Colonic mucosa (tissue), 4 donors: ENCODE results near the gene INTS3. TPM values are rescaled to one million over a fixed set of nuclear protein-coding genes. Genes with fewer than 3 reads are reported as not detected.
"Not testable (repeated sequence)": the region's sequence is repeated elsewhere in the genome, so short reads cannot be mapped to it uniquely, and the experiment has no call there.

ENCODE experiments used
- DNase-seq: peaks from one replicate; pipeline ENCODE4 v3.0.0-alpha.2; 2020
- H3K27ac ChIP-seq: fragments of 200-600 bp; one replicate; pipeline ENCODE4 v1.8.0; 2021
- H3K27me3 ChIP-seq: fragments of 200-600 bp; one replicate; pipeline ENCODE4 v1.8.0; 2021
- H3K36me3 ChIP-seq: fragments of 200-600 bp; one replicate; pipeline ENCODE4 v1.8.0; 2021
- H3K4me1 ChIP-seq: fragments of 200-600 bp; one replicate; pipeline ENCODE4 v1.8.0; 2021; ENCODE audit warnings: mild to moderate bottlenecking
- H3K4me3 ChIP-seq: fragments of 200-600 bp; one replicate; pipeline ENCODE4 v1.8.0; 2021
- H3K9ac ChIP-seq, 2 donors: one replicate each; pipeline ENCODE4 v1.7.0; 2013; ENCODE audit warnings: control low read depth in 2 of 2, low read depth in 2 of 2, low read length in 2 of 2
- H3K9me3 ChIP-seq: fragments of 200-600 bp; one replicate; pipeline ENCODE4 v1.8.0; 2021
- intact Hi-C: fragments of 100-400 bp; cut with DNase I; formaldehyde crosslinking; loops from one replicate; pipeline ENCODE4 v1.14.1; 2022
- total RNA-seq, 2 donors: library from RNA; stranded (reverse); fragmentation: NEBNext Ultra II Directional in 1 of 2; extraction: Animal tissue kit (Norgen Biotek cat#: 25700) in 1 of 2; gene quantifications; one replicate each; pipeline ENCODE4 v1.2.1, GENCODE V29; 2021
- TF ChIP-seq, protein P1 (sequence below): fragments of 200-600 bp; IDR thresholded peaks from one replicate; pipeline ENCODE4 v1.8.0; 2022; ENCODE audit warnings: antibody characterized with exemption, mild to moderate bottlenecking
- donor health status: healthy.
- donor health status: DM: no; HTN: no; CAD: no.
- donor health status: DM: no; HTN: no; CAD: no.

INTS3 gene
- total RNA-seq, 2 donors from 2014 or later: 25.5 to 53.1 TPM

DNA sequence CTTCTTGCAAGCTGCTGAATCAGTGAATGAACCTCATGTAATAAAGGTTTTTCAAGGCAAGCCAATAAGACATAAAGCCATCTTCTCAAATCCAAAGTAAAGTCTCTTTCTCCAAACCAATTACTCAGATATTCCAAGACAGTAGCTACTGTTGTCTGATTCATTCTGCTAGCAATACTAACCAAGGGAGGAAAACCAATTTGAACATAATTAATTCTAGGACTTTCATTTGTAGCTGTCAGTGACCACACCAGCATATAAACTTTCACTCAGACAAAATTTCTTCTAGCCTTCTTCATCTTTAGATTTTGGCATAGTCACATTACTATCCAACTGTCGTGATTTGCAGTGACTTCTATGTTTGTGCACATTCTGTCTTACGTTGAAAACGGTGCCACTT lies 10.5 kb upstream of the INTS3 start:
- DNase-seq: no peak
- Histone ChIP-seq H3K4me1 (no peaks in the 10 kb centered on the region), H3K36me3 (no peaks in the 10 kb centered on the region), H3K9ac (no peak overlapping the region), H3K4me3 (no peak overlapping the region), H3K27me3 (no peaks in the 10 kb centered on the region), H3K9me3 (no peaks in the 10 kb centered on the region), H3K27ac (no peak overlapping the region)
- intact Hi-C loops: no loop called here
- TF ChIP-seq, protein P1, sequence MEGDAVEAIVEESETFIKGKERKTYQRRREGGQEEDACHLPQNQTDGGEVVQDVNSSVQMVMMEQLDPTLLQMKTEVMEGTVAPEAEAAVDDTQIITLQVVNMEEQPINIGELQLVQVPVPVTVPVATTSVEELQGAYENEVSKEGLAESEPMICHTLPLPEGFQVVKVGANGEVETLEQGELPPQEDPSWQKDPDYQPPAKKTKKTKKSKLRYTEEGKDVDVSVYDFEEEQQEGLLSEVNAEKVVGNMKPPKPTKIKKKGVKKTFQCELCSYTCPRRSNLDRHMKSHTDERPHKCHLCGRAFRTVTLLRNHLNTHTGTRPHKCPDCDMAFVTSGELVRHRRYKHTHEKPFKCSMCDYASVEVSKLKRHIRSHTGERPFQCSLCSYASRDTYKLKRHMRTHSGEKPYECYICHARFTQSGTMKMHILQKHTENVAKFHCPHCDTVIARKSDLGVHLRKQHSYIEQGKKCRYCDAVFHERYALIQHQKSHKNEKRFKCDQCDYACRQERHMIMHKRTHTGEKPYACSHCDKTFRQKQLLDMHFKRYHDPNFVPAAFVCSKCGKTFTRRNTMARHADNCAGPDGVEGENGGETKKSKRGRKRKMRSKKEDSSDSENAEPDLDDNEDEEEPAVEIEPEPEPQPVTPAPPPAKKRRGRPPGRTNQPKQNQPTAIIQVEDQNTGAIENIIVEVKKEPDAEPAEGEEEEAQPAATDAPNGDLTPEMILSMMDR: no peak

DNA sequence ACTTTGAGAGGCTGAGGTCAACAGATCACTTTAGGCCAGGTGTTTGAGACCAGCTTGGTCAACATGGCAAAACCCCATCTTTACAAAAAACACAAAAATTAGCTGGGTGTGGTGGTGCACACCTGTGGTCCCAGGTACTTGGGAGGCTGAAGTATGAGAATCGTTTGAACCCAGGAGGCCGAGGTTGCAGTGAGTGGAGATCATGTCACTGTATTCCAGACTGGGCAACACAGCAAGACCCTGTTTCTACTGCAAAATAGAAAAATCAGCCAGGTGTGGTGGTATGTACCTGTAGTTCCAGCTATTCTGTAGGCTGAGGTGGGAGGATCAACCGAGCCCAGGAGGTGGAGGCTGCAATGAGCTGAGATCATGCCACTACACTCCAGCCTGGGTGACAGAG lies 4.2 kb upstream of the INTS3 start:
- DNase-seq: no peak
- TF ChIP-seq, protein P1: no peak
- intact Hi-C loops: no loop called here
- Histone ChIP-seq H3K36me3 (no peaks in the 10 kb centered on the region), H3K27ac (no peak overlapping the region), H3K9me3 (no peaks in the 10 kb centered on the region), H3K9ac (no peak overlapping the region), H3K4me1 (no peaks in the 10 kb centered on the region), H3K4me3 (no peak overlapping the region), H3K27me3 (no peaks in the 10 kb centered on the region)

DNA sequence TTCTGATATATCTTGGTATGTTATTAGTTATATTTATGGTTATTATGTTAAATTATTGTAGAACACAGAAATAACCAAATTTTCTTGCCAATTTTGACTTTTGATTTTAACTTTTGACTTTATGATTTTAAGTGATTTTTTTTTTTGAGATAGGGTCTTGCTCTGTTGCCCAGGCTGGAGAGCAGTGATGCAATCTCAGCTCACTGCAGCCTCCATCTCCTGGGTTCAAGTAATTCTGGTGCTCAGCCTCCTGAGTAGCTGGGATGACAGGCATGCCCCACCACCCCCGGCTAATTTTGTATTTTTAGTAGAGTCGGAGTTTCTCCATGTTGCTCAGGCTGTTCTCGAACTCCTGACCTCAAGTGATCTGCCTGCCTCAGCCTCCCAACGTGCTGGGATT lies 3.2 kb upstream of the INTS3 start:
- H3K27me3 ChIP-seq, intact Hi-C loops, H3K27ac ChIP-seq: not testable (repeated sequence)

GRCh38 chr1:153728305-153729066 lies 636 bp downstream of the INTS3 start:
- Histone ChIP-seq H3K4me3 (peak overlapping the region; percentile 81), H3K4me1 (peaks cover 3% of the 10 kb centered on the region), H3K27ac (peak overlapping the region; percentile 96), H3K36me3 (no peaks in the 10 kb centered on the region), H3K9me3 (no peaks in the 10 kb centered on the region), H3K9ac (peak overlapping the region; percentile 96 to 100), H3K27me3 (no peaks in the 10 kb centered on the region)
- peak; percentile 41 for DNase-seq
- TF ChIP-seq, protein P1: no peak
- intact Hi-C loops: no loop called here

More for the DNA sequence above, 3.2 kb upstream of the INTS3 start:
- not testable (repeated sequence) for H3K9me3 ChIP-seq, H3K4me1 ChIP-seq, H3K4me3 ChIP-seq, H3K9ac ChIP-seq, H3K36me3 ChIP-seq, DNase-seq

- Histone ChIP-seq H3K9ac (no peak overlapping the region), H3K9me3 (no peaks in the 10 kb centered on the region), H3K27ac (no peak overlapping the region), H3K27me3 (no peaks in the 10 kb centered on the region), H3K4me1 (peaks cover 3% of the 10 kb centered on the region), H3K4me3 (no peak overlapping the region), H3K36me3 (no peaks in the 10 kb centered on the region)
- intact Hi-C loops: no loop called here
- TF ChIP-seq, protein P1: no peak
- DNase-seq: no peak
Observed at GRCh38 chr1:153730468-153730988, 2.7 kb downstream of the INTS3 start.

- no peaks in the 10 kb centered on the region for H3K9me3 ChIP-seq
- no peaks in the 10 kb centered on the region for H3K36me3 ChIP-seq
- TF ChIP-seq, protein P1: no peak
- no peak overlapping the region for H3K27ac ChIP-seq
- no peak for DNase-seq
- H3K4me3 ChIP-seq: no peak overlapping the region
- intact Hi-C loops: loop anchor here (2.0 kb wide), 1 partner anchor 53 kb away; no protein-coding TSS in a partner anchor
- H3K9ac ChIP-seq: no peak overlapping the region
- peaks cover 3% of the 10 kb centered on the region for H3K4me1 ChIP-seq
- H3K27me3 ChIP-seq: no peaks in the 10 kb centered on the region
Observed at GRCh38 chr1:153733970-153734369, 6.1 kb downstream of the INTS3 start.
